Endothelial cell of umbilical vein (primary cell): ENCODE results near the gene ZNF384. TPM values are rescaled to one million over a fixed set of nuclear protein-coding genes. Genes with fewer than 3 reads are reported as not detected.

ENCODE experiments used
- BruUV-seq: library from RNA; stranded (reverse); fragments of 400-500 nt; replicated peaks from 2 replicates; lab custom pipeline; 2021; lab: Mats Ljungman, UMichigan
- CTCF ChIA-PET: fragments of 300-600, 350-600 bp; sonication (Branson Sonifier 250); formaldehyde crosslinking; loops from one replicate; lab custom pipeline; 2021; ENCODE audit warnings: antibody characterized with exemption, inconsistent platforms; lab: Charles Lee
- POLR2A ChIA-PET: fragments of 300-600, 350-600 bp; sonication (Branson Sonifier 250); formaldehyde crosslinking; loops from one replicate; lab custom pipeline; 2021; ENCODE audit warnings: antibody characterized with exemption, inconsistent platforms; lab: Charles Lee
- DNase-seq: peaks from one replicate; pipeline ENCODE4 v3.0.0-alpha.2; 2011; ENCODE audit warnings: low read depth, low spot score
- FAIRE-seq: peaks from 2 replicates; lab custom pipeline; 2011; peaks lifted over from hg19 to GRCh38; lab: Jason Lieb, UNC
- H2AFZ ChIP-seq: 2 replicates; pipeline ENCODE4 v1.6.0; 2012; ENCODE audit warnings: low read depth, low read length, control low read depth, inconsistent platforms
- H3K27ac ChIP-seq: 2 replicates; pipeline ENCODE4 v1.5.1; 2011; ENCODE audit warnings: low read depth, mild to moderate bottlenecking, control low read depth, low read length, moderate library complexity; ENCODE audit not compliant: insufficient read depth
- H3K27me3 ChIP-seq, 2 experiments: 2 replicates each; pipeline versions ENCODE4 v1.6.0 to v1.6.1; 2011; ENCODE audit warnings: low read length in 2 of 2, mixed read lengths in 1 of 2; ENCODE audit not compliant: control insufficient read depth in 2 of 2, insufficient read depth in 2 of 2
- H3K36me3 ChIP-seq, 2 experiments: 2 replicates in 1 of 2; 3 replicates in 1 of 2; pipeline ENCODE4 v1.5.1; 2011; ENCODE audit warnings: low read length in 2 of 2, mild to moderate bottlenecking in 1 of 2, moderate library complexity in 1 of 2; ENCODE audit not compliant: control insufficient read depth in 2 of 2, insufficient read depth in 2 of 2; ENCODE audit errors: extremely low read depth in 1 of 2
- H3K4me1 ChIP-seq: 3 replicates; pipeline ENCODE4 v1.5.1; 2011; ENCODE audit warnings: mild to moderate bottlenecking, low read length; ENCODE audit not compliant: control insufficient read depth, insufficient read depth; ENCODE audit errors: extremely low read depth
- H3K4me2 ChIP-seq: 2 replicates; pipeline ENCODE4 v1.6.1; 2011; ENCODE audit warnings: low read length, control low read depth, mixed read lengths; ENCODE audit not compliant: insufficient read depth
- H3K4me3 ChIP-seq, 3 experiments: fragments of 200-600 bp in 1 of 3; sonication (generic), shearing (Covaris generic) in 1 of 3; replicated peaks in 1 of 3; 2 replicates each; pipeline ENCODE4 v1.5.1; 2011 to 2016; ENCODE audit warnings: control low read depth in 3 of 3, low read length in 3 of 3, mild to moderate bottlenecking in 2 of 3, inconsistent platforms in 1 of 3, low read depth in 1 of 3, moderate library complexity in 1 of 3; ENCODE audit not compliant: insufficient read depth in 1 of 3
- H3K79me2 ChIP-seq: 2 replicates; pipeline ENCODE4 v1.6.0; 2012; ENCODE audit warnings: low read length, inconsistent platforms; ENCODE audit not compliant: control insufficient read depth, insufficient read depth
- H3K9ac ChIP-seq: replicated peaks from 2 replicates; pipeline ENCODE3; 2011; ENCODE audit warnings: low read length, control low read depth; ENCODE audit not compliant: insufficient read depth; ENCODE audit errors: extremely low read depth
- H3K9me1 ChIP-seq: replicated peaks from 3 replicates; pipeline ENCODE4 v1.6.0; 2011; ENCODE audit warnings: mild to moderate bottlenecking, low read length; ENCODE audit not compliant: control insufficient read depth, insufficient read depth; ENCODE audit errors: extremely low read depth
- H3K9me3 ChIP-seq: replicated peaks from 2 replicates; pipeline ENCODE4 v1.5.1; 2012; ENCODE audit warnings: low read length, inconsistent platforms; ENCODE audit not compliant: control insufficient read depth, insufficient read depth
- H4K20me1 ChIP-seq: replicated peaks from 2 replicates; pipeline ENCODE3; 2011; ENCODE audit warnings: mild to moderate bottlenecking, low read length; ENCODE audit not compliant: control insufficient read depth, insufficient read depth; ENCODE audit errors: extremely low read depth
- CTCF ChIP-seq, 2 donors: IDR thresholded peaks; 1 replicate in 1 of 2; 2 replicates in 1 of 2; pipeline ENCODE4 v1.5.1; 2011; ENCODE audit warnings: low read length in 2 of 2, mild to moderate bottlenecking in 2 of 2, moderate library complexity in 2 of 2, control low read depth in 1 of 2, inconsistent platforms in 1 of 2, low read depth in 1 of 2; ENCODE audit not compliant: insufficient read depth in 1 of 2; ENCODE audit errors: extremely low read depth in 1 of 2
- EZH2 ChIP-seq: IDR thresholded peaks from 2 replicates; pipeline ENCODE4 v1.6.1; 2012; ENCODE audit warnings: borderline replicate concordance, low read depth, mild to moderate bottlenecking, moderate library complexity, low read length, inconsistent platforms; ENCODE audit not compliant: severe bottlenecking
- FOS ChIP-seq: IDR thresholded peaks from 2 replicates; pipeline ENCODE4 v1.6.1; 2011; ENCODE audit warnings: mild to moderate bottlenecking, low read length, moderate library complexity, borderline replicate concordance; ENCODE audit not compliant: insufficient read depth
- GATA2 ChIP-seq: IDR thresholded peaks from 2 replicates; pipeline ENCODE4 v1.7.0; 2011; ENCODE audit warnings: low read depth, mild to moderate bottlenecking, moderate library complexity, mixed read lengths, low read length; ENCODE audit not compliant: insufficient read length, insufficient read depth
- JUN ChIP-seq: IDR thresholded peaks from 2 replicates; pipeline ENCODE4 v1.6.1; 2011; ENCODE audit warnings: borderline replicate concordance, low read depth; ENCODE audit not compliant: insufficient read length, insufficient read depth
- MAX ChIP-seq: IDR thresholded peaks from 2 replicates; pipeline ENCODE4 v1.6.1; 2011; ENCODE audit not compliant: insufficient read depth, insufficient read length
- MYC ChIP-seq: IDR thresholded peaks from one replicate; pipeline ENCODE4 v1.6.1; 2011; ENCODE audit warnings: mild to moderate bottlenecking, low read depth, low read length
- POLR2A ChIP-seq: IDR thresholded peaks from 2 replicates; pipeline ENCODE4 v1.6.1; 2012; ENCODE audit warnings: low read depth, mild to moderate bottlenecking, control low read depth, low read length
- POLR2AphosphoS5 ChIP-seq: IDR thresholded peaks from 2 replicates; pipeline ENCODE4 v1.6.1; 2012; ENCODE audit warnings: low read depth, mild to moderate bottlenecking, control low read depth, low read length, moderate library complexity; ENCODE audit not compliant: insufficient read depth
- dilution Hi-C: fragments of 300-500 bp; cut with MboI; formaldehyde crosslinking; loops from one replicate; pipeline ENCODE4 v1.15.0; 2019; ENCODE audit warnings: low sequenced_read_pairs; ENCODE audit not compliant: extremely low pct_ligation_motif_present
- intact Hi-C: fragments of 100-400 bp; cut with micrococcal nuclease; formaldehyde crosslinking; loops from one replicate; pipeline ENCODE4 v1.10.0; 2022
- polyA plus RNA-seq, 4 experiments: library from polyadenylated mRNA; depleted of rRNA in 3 of 4; stranded (reverse) in 3 of 4; unstranded in 1 of 4; fragments of >200 nt; gene quantifications; 2 replicates each; pipeline versions ENCODE4 v1.2.1 to v1.2.3, GENCODE V29; 2011 to 2012; ENCODE audit warnings: missing spikeins in 1 of 4
- total RNA-seq: library from RNA; stranded (reverse); gene quantifications from 2 replicates; pipeline ENCODE4 v1.2.3, GENCODE V29; 2021

ZNF384 gene
- total and polyA plus RNA-seq, 2 donors (not counting 3 experiments of a cell fraction or from before 2014, with no cell fraction given) = 52.8 to 58.3 TPM

- Histone ChIP-seq H4K20me1 (no peaks in the 10 kb centered on the region), H3K36me3 (no peaks in the 10 kb centered on the region), H2AFZ (no peak overlapping the region), H3K27me3 (peaks cover 0 to 2% of the 10 kb centered on the region in 2 experiments), H3K27ac (no peak overlapping the region), H3K4me3 (no peak overlapping the region), H3K9ac (no peak overlapping the region), H3K4me1 (no peaks in the 10 kb centered on the region), H3K9me1 (no peaks in the 10 kb centered on the region), H3K79me2 (no peaks in the 10 kb centered on the region), H3K4me2 (no peak overlapping the region), H3K9me3 (no peaks in the 10 kb centered on the region)
- intact Hi-C loops (no loop called here), dilution Hi-C loops (no loop called here)
- DNase-seq (no peak), FAIRE-seq (no peak)
- no TSS peak for BruUV-seq
- CTCF ChIA-PET = interaction anchor here (1.2 kb wide), 1 partner anchor 54 kb away, joined by 3 read pairs; no protein-coding TSS in a partner anchor
- TF ChIP-seq MYC (no peak), JUN (no peak), FOS (no peak), GATA2 (no peak), EZH2 (no peak), CTCF (IDR thresholded peaks at IDR 0.05; ENCODE audit: extremely low read depth in 1 of 2, insufficient read depth in 1 of 2, low read depth in 1 of 2, low read length in 2 of 2) (no peak), MAX (no peak), POLR2AphosphoS5 (no peak), POLR2A (no peak)
- POLR2A ChIA-PET = interaction anchor here (0.9 kb wide), 1 partner anchor 10 kb away, joined by 3 read pairs; no protein-coding TSS in a partner anchor
Measured at GRCh38 chr12:6630736-6631135, 58.4 kb downstream of the ZNF384 start.
